K562 (cell line): Measurements from ENCODE around the gene ZNF740. TPM values are rescaled to one million over a fixed set of nuclear protein-coding genes. Genes with fewer than 3 reads are reported as not detected.

Experiments
- BMI1 ChIP-seq: fragments of 150-350 bp; IDR thresholded peaks from 2 replicates; pipeline ENCODE4 v1.6.1; 2014; ENCODE audit warnings: low read length
- BRD4 ChIP-seq: fragments of 200-600 bp; sonication (generic); IDR thresholded peaks from 2 replicates; pipeline ENCODE4 v1.6.1; 2017; ENCODE audit warnings: inconsistent platforms
- DNMT1 ChIP-seq: fragments of 450-650 bp; IDR thresholded peaks from 2 replicates; pipeline ENCODE4 v1.6.1; 2016; ENCODE audit warnings: antibody characterized with exemption, mild to moderate bottlenecking
- EP300 ChIP-seq: IDR thresholded peaks from 2 replicates; pipeline ENCODE4 v1.6.1; 2012; ENCODE audit warnings: low read length, improper control_type of control experiment
- ERF ChIP-seq: fragments of 450-650 bp; formaldehyde crosslinking; IDR thresholded peaks from 2 replicates; pipeline ENCODE4 v1.4.0; 2020; ENCODE audit warnings: mild to moderate bottlenecking, mixed read lengths
- FOS ChIP-seq: IDR thresholded peaks from 3 replicates; pipeline ENCODE4 v1.6.1; 2011; ENCODE audit not compliant: insufficient read length; ENCODE audit errors: extremely low read depth
- GATAD2A ChIP-seq: fragments of 450-650 bp; IDR thresholded peaks from 2 replicates; pipeline ENCODE4 v1.6.1; 2017
- NEUROD1 ChIP-seq: fragments of 150-350 bp; IDR thresholded peaks from 2 replicates; pipeline ENCODE4 v1.6.1; 2014; ENCODE audit warnings: borderline replicate concordance, low read length, low read depth; ENCODE audit not compliant: partially characterized antibody
- NR0B1 ChIP-seq: fragments of 450-650 bp; IDR thresholded peaks from one replicate; pipeline ENCODE4 v1.6.1; 2018; ENCODE audit warnings: mild to moderate bottlenecking, moderate library complexity; ENCODE audit not compliant: partially characterized antibody
- PHF20 ChIP-seq: fragments of 450-650 bp; IDR thresholded peaks from 2 replicates; pipeline ENCODE4 v1.6.1; 2018; ENCODE audit not compliant: partially characterized antibody
- PHF21A ChIP-seq: fragments of 450-650 bp; IDR thresholded peaks from 2 replicates; pipeline ENCODE4 v1.6.1; 2017; ENCODE audit warnings: low read depth, borderline replicate concordance
- SP2 ChIP-seq: IDR thresholded peaks from 2 replicates; pipeline ENCODE4 v1.6.1; 2011; ENCODE audit warnings: mild to moderate bottlenecking, low read depth, low read length, moderate library complexity; ENCODE audit not compliant: poor library complexity, severe bottlenecking; ENCODE audit errors: extremely low read depth
- TOE1 ChIP-seq, 2 experiments: fragments of 450-650 bp in 1 of 2; sonication (generic) in 1 of 2; formaldehyde crosslinking in 1 of 2; IDR thresholded peaks; 2 replicates each; pipeline versions ENCODE4 v1.7.1 to v1.8.0; 2016 to 2022; ENCODE audit warnings: borderline replicate concordance in 2 of 2, mild to moderate bottlenecking in 2 of 2, antibody characterized with exemption in 1 of 2, inconsistent platforms in 1 of 2, low read depth in 1 of 2, missing genetic modification reagents in 1 of 2, moderate library complexity in 1 of 2
- XRCC4 ChIP-seq: IDR thresholded peaks from one replicate; pipeline ENCODE4 v1.6.1; 2011; ENCODE audit not compliant: insufficient read depth, insufficient read length; ENCODE audit errors: extremely low read depth
- YY1 ChIP-seq, 3 experiments: IDR thresholded peaks; 2 replicates each; pipeline ENCODE4 v1.6.1; 2011; ENCODE audit warnings: low read length in 2 of 3, mild to moderate bottlenecking in 2 of 3, moderate library complexity in 2 of 3, borderline replicate concordance in 1 of 3, control low read depth in 1 of 3, low read depth in 1 of 3; ENCODE audit not compliant: insufficient read depth in 3 of 3, insufficient replicate concordance in 2 of 3, control insufficient read depth in 1 of 3, insufficient read length in 1 of 3; ENCODE audit errors: extremely low read depth in 1 of 3
- ZNF174 ChIP-seq: fragments of 250-450 bp; sonication (Bioruptor Pico); IDR thresholded peaks from 2 replicates; pipeline ENCODE4 v1.4.0; 2020; ENCODE audit warnings: mild to moderate bottlenecking
- ZNF431 ChIP-seq: sonication (generic); formaldehyde crosslinking; IDR thresholded peaks from 2 replicates; pipeline ENCODE4 v1.8.0; 2022; ENCODE audit warnings: mild to moderate bottlenecking, missing genetic modification reagents
- polyA plus RNA-seq, 8 experiments: library from polyadenylated mRNA; depleted of rRNA in 4 of 8; stranded (reverse) in 5 of 8; unstranded in 3 of 8; fragments of >200 nt; fragmentation: Nextera tagmentation in 2 of 8; fragmentation: Illumina TruSeq in 1 of 8; extraction: Ambion mirVana in 2 of 8; extraction: Trizol in 1 of 8; gene quantifications; 2 replicates each; pipeline versions ENCODE4 v1.2.1 to v1.2.3, GENCODE V29; 2011 to 2014; ENCODE audit warnings: inconsistent platforms in 1 of 8, missing spikeins in 1 of 8
- total RNA-seq, 7 experiments: library from RNA; depleted of rRNA in 6 of 7; stranded (reverse); fragments of >200 nt in 6 of 7; fragmentation: Illumina TruSeq in 2 of 7; extraction: Trizol in 2 of 7; gene quantifications; 2 replicates each; pipeline versions ENCODE4 v1.2.1 to v1.2.3, GENCODE V29; 2011 to 2021; ENCODE audit warnings: low replicate concordance in 1 of 7
- TF ChIP-seq, protein P1 (sequence below): fragments of 450-650 bp; formaldehyde crosslinking; IDR thresholded peaks from 2 replicates; pipeline ENCODE4 v1.4.0; 2022; ENCODE audit warnings: mild to moderate bottlenecking, moderate library complexity
- TF ChIP-seq, protein P2 (sequence below): fragments of 250-450 bp; sonication (Bioruptor Pico); IDR thresholded peaks from 2 replicates; pipeline ENCODE4 v1.8.0; 2021; ENCODE audit warnings: moderate library complexity, mild to moderate bottlenecking, inconsistent platforms
- TF ChIP-seq, protein P3 (sequence below), 3 experiments: fragments of 200-800 bp in 1 of 3; fragments of 250-450 bp in 1 of 3; fragments of 450-650 bp in 1 of 3; sonication (Bioruptor Pico) in 1 of 3; sonication (Bioruptor generic) in 1 of 3; formaldehyde crosslinking in 1 of 3; IDR thresholded peaks; 2 replicates each; pipeline versions ENCODE4 v1.6.1 to v1.8.0; 2016 to 2022; ENCODE audit warnings: mild to moderate bottlenecking in 2 of 3, missing genetic modification characterization in 2 of 3, missing compliant biosample characterization in 1 of 3, moderate library complexity in 1 of 3
- TF ChIP-seq, protein P4 (sequence below): fragments of 450-650 bp; IDR thresholded peaks from 2 replicates; pipeline ENCODE4 v1.6.1; 2018; ENCODE audit warnings: mild to moderate bottlenecking, low read depth; ENCODE audit not compliant: partially characterized antibody

ZNF740 gene
- total and polyA plus RNA-seq, 9 of the 15 experiments (the other 6 are each of a cell fraction or from before 2014, with no cell fraction given) = 0.57 to 46.4 (median 18.6) TPM

GRCh38 chr12:53213348-53213747 is 32.8 kb downstream of the ZNF740 start (continued):
- TF ChIP-seq ZNF431 (no peak), TOE1 (IDR thresholded peaks at IDR 0.05; ENCODE audit: borderline replicate concordance) (0 out of 2 replicates have a peak, but pooled peaks have one; percentile 58), TOE1 (CRISPR knock-in tag; IDR thresholded peaks at IDR 0.05; ENCODE audit: borderline replicate concordance, low read depth) (no peak), FOS (no peak), BMI1 (no peak), GATAD2A (no peak), PHF21A (no peak), YY1 (IDR thresholded peaks at IDR 0.05; ENCODE audit: borderline replicate concordance in 1 of 3, control insufficient read depth in 1 of 3, extremely low read depth in 1 of 3, insufficient read depth in 3 of 3, insufficient read length in 1 of 3, insufficient replicate concordance in 2 of 3, low read depth in 1 of 3, low read length in 2 of 3) (peak in 2 of 3 experiments; percentile 63 to 71), NR0B1 (no peak), DNMT1 (no peak), ERF (CRISPR knock-in tag) (no peak), ZNF174 (CRISPR knock-in tag) (no peak), XRCC4 (no peak), NEUROD1 (no peak), SP2 (no peak), BRD4 (no peak), EP300 (no peak), PHF20 (no peak)
- TF ChIP-seq, protein P1, sequence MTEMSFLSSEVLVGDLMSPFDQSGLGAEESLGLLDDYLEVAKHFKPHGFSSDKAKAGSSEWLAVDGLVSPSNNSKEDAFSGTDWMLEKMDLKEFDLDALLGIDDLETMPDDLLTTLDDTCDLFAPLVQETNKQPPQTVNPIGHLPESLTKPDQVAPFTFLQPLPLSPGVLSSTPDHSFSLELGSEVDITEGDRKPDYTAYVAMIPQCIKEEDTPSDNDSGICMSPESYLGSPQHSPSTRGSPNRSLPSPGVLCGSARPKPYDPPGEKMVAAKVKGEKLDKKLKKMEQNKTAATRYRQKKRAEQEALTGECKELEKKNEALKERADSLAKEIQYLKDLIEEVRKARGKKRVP (CRISPR knock-in tag) = no peak
- TF ChIP-seq, protein P2, sequence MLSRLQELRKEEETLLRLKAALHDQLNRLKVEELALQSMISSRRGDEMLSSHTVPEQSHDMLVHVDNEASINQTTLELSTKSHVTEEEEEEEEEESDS (CRISPR knock-in tag) = no peak
- TF ChIP-seq, protein P3, sequence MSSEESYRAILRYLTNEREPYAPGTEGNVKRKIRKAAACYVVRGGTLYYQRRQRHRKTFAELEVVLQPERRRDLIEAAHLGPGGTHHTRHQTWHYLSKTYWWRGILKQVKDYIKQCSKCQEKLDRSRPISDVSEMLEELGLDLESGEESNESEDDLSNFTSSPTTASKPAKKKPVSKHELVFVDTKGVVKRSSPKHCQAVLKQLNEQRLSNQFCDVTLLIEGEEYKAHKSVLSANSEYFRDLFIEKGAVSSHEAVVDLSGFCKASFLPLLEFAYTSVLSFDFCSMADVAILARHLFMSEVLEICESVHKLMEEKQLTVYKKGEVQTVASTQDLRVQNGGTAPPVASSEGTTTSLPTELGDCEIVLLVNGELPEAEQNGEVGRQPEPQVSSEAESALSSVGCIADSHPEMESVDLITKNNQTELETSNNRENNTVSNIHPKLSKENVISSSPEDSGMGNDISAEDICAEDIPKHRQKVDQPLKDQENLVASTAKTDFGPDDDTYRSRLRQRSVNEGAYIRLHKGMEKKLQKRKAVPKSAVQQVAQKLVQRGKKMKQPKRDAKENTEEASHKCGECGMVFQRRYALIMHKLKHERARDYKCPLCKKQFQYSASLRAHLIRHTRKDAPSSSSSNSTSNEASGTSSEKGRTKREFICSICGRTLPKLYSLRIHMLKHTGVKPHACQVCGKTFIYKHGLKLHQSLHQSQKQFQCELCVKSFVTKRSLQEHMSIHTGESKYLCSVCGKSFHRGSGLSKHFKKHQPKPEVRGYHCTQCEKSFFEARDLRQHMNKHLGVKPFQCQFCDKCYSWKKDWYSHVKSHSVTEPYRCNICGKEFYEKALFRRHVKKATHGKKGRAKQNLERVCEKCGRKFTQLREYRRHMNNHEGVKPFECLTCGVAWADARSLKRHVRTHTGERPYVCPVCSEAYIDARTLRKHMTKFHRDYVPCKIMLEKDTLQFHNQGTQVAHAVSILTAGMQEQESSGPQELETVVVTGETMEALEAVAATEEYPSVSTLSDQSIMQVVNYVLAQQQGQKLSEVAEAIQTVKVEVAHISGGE (CRISPR knock-in tag; IDR thresholded peaks at IDR 0.05) = no peak
- TF ChIP-seq, protein P4, sequence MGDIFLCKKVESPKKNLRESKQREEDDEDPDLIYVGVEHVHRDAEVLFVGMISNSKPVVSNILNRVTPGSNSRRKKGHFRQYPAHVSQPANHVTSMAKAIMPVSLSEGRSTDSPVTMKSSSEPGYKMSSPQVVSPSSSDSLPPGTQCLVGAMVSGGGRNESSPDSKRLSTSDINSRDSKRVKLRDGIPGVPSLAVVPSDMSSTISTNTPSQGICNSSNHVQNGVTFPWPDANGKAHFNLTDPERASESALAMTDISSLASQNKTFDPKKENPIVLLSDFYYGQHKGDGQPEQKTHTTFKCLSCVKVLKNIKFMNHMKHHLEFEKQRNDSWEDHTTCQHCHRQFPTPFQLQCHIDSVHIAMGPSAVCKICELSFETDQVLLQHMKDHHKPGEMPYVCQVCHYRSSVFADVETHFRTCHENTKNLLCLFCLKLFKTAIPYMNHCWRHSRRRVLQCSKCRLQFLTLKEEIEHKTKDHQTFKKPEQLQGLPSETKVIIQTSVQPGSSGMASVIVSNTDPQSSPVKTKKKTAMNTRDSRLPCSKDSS = no peak
